Measurements from ENCODE around the gene PLK4. TPM values are rescaled to one million over a fixed set of nuclear protein-coding genes. Genes with fewer than 3 reads are reported as not detected.

The PLK4 gene
- total RNA-seq, 6 experiments from 2014 or later: 0.29 to 1.4 (median 0.93) TPM

DNA sequence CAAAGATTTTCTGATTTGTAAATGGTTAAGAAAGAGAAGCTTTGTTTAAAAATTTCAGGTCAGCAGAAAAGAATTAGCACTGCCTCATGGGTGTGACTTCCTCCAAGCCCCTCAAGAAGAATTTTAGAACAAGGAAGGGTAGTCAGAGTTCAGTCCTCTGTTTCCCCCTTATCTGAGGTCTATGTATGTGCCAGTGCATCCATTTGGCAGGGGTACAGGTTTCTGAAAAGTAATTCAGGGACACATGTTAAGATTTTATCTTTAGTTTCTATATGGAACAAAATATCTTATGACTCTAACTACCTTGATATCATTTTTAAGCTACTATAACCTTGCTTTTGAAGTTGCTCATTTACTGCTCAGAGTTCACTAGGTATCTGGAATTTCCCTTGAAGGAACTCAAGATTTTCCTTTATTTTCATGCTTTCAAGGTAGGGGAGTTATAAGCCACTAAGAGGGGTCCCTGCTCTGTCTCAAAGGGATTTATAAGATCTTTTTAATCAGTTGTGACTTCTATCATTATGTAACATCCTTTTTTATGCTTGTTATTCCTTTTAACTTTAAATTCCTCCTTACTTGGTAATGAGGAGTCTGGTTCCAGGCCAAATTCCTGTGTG is 24.4 kb upstream of the PLK4 start:
- Histone ChIP-seq H3K27me3 (no peaks in the 10 kb centered on the region), H3K9me3 (no peaks in the 10 kb centered on the region), H3K27ac (no peak overlapping the region), H3K4me1 (no peaks in the 10 kb centered on the region), H3K36me3 (no peaks in the 10 kb centered on the region), H3K4me3 (no peak overlapping the region)
- ATAC-seq (no peak), DNase-seq (no peak)
- intact Hi-C loops (cut with DNase I): no loop called here
- TF ChIP-seq, protein P1, sequence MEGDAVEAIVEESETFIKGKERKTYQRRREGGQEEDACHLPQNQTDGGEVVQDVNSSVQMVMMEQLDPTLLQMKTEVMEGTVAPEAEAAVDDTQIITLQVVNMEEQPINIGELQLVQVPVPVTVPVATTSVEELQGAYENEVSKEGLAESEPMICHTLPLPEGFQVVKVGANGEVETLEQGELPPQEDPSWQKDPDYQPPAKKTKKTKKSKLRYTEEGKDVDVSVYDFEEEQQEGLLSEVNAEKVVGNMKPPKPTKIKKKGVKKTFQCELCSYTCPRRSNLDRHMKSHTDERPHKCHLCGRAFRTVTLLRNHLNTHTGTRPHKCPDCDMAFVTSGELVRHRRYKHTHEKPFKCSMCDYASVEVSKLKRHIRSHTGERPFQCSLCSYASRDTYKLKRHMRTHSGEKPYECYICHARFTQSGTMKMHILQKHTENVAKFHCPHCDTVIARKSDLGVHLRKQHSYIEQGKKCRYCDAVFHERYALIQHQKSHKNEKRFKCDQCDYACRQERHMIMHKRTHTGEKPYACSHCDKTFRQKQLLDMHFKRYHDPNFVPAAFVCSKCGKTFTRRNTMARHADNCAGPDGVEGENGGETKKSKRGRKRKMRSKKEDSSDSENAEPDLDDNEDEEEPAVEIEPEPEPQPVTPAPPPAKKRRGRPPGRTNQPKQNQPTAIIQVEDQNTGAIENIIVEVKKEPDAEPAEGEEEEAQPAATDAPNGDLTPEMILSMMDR (IDR thresholded peaks at IDR 0.05): no peak

DNA sequence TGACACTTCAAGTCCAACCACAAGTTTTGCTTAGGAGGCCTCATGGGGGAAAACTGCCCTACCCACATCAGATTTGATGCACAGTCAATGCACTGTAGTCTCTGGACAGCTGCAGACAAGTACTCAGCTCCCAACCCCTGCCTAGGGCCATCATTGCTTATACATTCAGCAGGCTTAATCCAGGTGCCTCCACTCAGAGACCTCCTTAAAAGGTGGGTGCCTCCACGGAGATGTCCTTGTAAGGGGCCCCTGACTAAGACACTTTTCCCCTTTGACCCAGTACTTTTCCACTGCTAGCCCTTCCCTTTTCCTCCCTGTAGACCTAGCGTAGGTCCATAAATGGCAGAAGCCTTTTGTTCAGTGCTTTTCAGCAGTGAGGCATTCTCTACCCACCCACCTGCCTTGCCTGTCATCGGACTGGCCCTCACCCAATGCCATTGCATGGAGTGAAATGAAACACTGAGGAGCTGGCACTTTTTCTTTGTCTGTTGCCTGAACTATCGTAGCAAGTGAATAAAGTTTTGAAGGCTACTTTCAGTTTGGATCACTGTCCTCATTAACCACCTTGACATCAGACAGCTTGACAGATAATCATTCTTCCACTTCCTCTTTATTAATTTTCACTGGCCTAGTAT is 23.8 kb upstream of the PLK4 start:
- intact Hi-C loops (cut with DNase I): no loop called here
- TF ChIP-seq POLR2A (IDR thresholded peaks at IDR 0.05): no peak
- TF ChIP-seq, protein P1 (IDR thresholded peaks at IDR 0.05): no peak
- Histone ChIP-seq H3K27me3 (no peaks in the 10 kb centered on the region), H3K4me3 (no peak overlapping the region), H3K9me3 (no peaks in the 10 kb centered on the region), H3K27ac (no peak overlapping the region), H3K36me3 (no peaks in the 10 kb centered on the region), H3K4me1 (no peaks in the 10 kb centered on the region)
- DNase-seq (no peak), ATAC-seq (peak in 2 of 4 donors; percentile 16 to 25)
- WGBS (ENCODE audit: insufficient coverage, low coverage, low lambda C conversion rate, missing lambda C conversion rate): 66% methylated on average over 2 of the region's 4 CpGs

DNA sequence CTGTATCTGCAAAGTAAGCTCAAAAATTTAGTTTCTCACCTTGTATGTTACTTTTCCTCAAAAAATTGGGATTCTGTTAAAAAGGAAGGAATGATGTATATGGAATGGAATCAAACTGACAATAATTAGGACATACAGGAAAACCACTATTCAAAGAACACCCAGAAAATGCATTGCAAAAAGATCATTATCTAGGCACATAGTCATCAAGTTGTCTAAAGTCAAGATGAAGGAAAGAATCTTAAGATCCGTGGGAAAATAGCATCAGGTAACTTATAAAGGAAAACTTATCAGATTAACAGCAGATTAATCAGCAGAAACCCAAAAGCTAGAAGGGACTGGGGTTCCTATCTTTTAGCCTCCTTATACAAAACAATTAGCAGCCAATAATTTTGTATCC is 23.1 kb upstream of the PLK4 start:
- no peak for DNase-seq
- ATAC-seq: no peak
- WGBS (ENCODE audit: insufficient coverage, low coverage, low lambda C conversion rate, missing lambda C conversion rate): 93% methylated on average over 1 of the region's 1 CpG
- Histone ChIP-seq H3K4me1 (no peaks in the 10 kb centered on the region), H3K27me3 (no peaks in the 10 kb centered on the region), H3K4me3 (no peak overlapping the region), H3K36me3 (no peaks in the 10 kb centered on the region), H3K27ac (no peak overlapping the region), H3K9me3 (no peaks in the 10 kb centered on the region)
- intact Hi-C loops (cut with DNase I): no loop called here
- TF ChIP-seq POLR2A (IDR thresholded peaks at IDR 0.05): no peak
- TF ChIP-seq, protein P1 (IDR thresholded peaks at IDR 0.05): no peak

DNA sequence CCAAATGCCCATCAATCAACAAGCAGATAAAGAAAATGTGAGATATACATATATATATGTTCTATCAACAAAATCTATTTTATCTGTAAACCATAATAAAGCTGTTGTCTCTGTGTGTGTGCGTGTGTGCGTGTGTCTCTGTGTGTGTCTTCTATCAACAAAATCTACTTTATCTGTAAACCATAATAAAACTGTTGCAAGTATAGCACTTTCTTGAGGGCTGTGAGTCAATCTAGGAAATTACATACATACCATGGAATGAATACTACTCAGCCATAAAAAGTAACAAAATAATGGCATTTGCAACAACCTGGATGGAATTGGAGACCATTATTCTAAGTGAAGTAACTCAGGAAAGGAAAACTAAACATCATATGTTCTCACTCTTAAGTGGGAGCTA is 12.5 kb upstream of the PLK4 start:
- intact Hi-C loops (cut with DNase I): no loop called here
- no peak for ATAC-seq
- Histone ChIP-seq H3K27ac (no peak overlapping the region), H3K4me1 (no peaks in the 10 kb centered on the region), H3K9me3 (no peaks in the 10 kb centered on the region), H3K4me3 (no peak overlapping the region), H3K27me3 (no peaks in the 10 kb centered on the region), H3K36me3 (no peaks in the 10 kb centered on the region)
- 100% methylated on average over 2 of the region's 2 CpGs for WGBS (ENCODE audit: insufficient coverage, low coverage, low lambda C conversion rate, missing lambda C conversion rate)
- no peak for DNase-seq
- TF ChIP-seq, protein P1 (IDR thresholded peaks at IDR 0.05): no peak
- TF ChIP-seq POLR2A (IDR thresholded peaks at IDR 0.05): no peak

DNA sequence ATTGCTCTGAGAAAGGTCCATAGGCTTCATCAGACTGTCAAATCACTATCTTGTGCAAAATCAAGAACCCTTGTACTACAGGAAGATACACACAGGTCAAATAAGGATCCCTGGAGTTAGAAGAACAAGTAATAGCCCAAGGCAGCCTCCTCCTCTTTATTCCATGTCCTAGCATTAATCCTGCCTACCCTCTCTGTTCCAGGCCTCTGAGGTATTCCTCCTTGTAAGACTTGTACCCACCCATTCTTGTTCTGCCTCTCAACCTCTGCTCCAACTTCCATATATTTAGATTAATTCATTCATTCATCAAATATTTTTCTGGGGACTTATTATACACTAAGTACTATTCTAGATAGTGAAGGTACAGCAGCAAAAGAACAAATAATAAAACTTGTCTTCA is 10.4 kb upstream of the PLK4 start:
- H3K27me3 ChIP-seq: no peaks in the 10 kb centered on the region
- no peak overlapping the region for H3K27ac ChIP-seq
- H3K36me3 ChIP-seq: no peaks in the 10 kb centered on the region
- no peaks in the 10 kb centered on the region for H3K9me3 ChIP-seq
- no peaks in the 10 kb centered on the region for H3K4me1 ChIP-seq
- no peak for ATAC-seq
- TF ChIP-seq, protein P1 (IDR thresholded peaks at IDR 0.05): no peak
- no peak for TF ChIP-seq POLR2A (IDR thresholded peaks at IDR 0.05)
- no peak overlapping the region for H3K4me3 ChIP-seq
- no peak for DNase-seq
- intact Hi-C loops (cut with DNase I): no loop called here
